GM18870 (cell line): ENCODE results near the gene RITA1.
"Not testable (repeated sequence)": the region's sequence is repeated elsewhere in the genome, so short reads cannot be mapped to it uniquely, and the experiment has no call there.

Experiments used
- ATAC-seq: cut with Tn5 transposase; IDR thresholded peaks from one replicate; pipeline ENCODE4 v1.9.1; 2021; ENCODE audit warnings: moderate library complexity; ENCODE audit not compliant: unreplicated experiment

The RITA1 gene

GRCh38 chr12:113201187-113202177 lies 16.0 kb downstream of the RITA1 start:
- no peak for ATAC-seq

DNA sequence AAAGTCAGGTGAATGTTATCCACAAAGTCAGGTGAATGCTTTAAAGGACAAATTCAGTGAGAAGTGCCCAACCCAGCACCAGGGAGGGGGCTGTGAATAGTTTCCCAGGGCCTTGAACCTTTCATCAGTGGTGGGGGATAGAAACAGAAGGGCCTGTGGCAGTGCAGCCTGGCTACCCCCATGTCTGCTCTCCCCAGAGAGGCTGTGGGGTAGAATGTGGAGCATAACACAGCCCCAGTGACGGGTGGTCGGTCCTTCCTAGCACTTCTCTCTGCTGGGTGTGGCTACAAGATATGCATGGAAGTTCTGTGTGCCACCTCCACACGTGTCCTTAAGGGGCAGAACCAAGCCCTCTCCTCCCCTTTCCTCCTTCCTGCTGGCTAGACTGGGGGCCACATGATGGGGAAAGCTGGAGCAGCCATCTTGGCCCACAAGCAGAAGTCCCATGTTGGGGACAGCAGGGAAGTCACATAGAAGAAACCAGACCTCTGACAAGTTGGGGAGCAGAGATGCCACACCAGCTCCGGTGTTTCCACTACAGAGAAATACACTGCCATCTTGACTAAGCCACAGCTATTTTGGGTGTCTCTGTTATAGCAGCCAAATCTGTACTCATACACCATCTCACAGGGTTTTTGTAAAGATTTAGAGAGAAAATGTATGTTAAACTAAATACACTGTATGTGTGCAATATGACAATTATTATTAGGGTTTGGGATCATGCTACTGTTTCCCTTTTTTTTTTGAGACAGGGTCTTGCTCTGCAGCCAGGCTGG lies 17.0 kb downstream of the RITA1 start:
- no peak for ATAC-seq

- ATAC-seq, result no peak
Measured at GRCh38 chr12:113203852-113204760, 18.6 kb downstream of the RITA1 start.

DNA sequence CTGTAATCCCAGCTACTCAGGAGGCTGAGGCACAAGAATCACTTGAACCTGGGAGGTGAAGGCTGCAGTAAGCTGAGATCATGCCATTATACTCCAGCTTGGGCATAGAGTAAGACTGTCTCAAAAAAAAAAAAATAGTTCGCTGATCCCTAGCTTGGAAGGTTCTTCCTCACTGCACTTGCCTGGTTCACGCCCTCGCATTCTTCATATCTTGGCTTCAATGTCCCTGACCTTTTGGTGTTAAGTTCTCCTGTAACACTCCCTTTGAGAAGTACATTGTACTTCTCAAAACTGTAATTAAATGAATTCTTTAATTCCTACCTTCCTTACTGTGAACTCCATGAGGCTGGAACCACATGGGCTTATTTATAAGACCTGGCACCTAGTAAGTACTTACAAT lies 19.3 kb downstream of the RITA1 start:
- no peak for ATAC-seq

DNA sequence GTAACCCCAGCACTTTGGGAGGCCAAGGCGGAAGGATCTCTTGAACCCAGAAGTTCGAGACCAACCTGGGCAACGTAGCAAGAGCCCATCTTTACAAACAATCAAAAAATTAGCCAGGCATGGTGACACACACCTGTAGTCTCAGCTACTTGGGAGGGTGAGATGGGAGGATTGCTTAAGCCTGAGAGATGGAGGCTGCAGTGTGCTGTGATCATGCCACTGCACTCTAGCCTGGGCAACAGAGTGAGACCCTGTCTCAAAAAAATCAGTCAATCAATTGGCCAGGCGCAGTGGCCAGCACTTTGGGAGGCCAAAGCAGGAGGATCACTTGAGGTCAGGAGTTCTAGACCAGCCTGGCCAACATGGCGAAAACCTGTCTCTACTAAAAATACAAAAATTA lies 21.3 kb downstream of the RITA1 start:
- ATAC-seq, result not testable (repeated sequence)

GRCh38 chr12:113207613-113208040 lies 22.1 kb downstream of the RITA1 start:
- no peak for ATAC-seq

DNA sequence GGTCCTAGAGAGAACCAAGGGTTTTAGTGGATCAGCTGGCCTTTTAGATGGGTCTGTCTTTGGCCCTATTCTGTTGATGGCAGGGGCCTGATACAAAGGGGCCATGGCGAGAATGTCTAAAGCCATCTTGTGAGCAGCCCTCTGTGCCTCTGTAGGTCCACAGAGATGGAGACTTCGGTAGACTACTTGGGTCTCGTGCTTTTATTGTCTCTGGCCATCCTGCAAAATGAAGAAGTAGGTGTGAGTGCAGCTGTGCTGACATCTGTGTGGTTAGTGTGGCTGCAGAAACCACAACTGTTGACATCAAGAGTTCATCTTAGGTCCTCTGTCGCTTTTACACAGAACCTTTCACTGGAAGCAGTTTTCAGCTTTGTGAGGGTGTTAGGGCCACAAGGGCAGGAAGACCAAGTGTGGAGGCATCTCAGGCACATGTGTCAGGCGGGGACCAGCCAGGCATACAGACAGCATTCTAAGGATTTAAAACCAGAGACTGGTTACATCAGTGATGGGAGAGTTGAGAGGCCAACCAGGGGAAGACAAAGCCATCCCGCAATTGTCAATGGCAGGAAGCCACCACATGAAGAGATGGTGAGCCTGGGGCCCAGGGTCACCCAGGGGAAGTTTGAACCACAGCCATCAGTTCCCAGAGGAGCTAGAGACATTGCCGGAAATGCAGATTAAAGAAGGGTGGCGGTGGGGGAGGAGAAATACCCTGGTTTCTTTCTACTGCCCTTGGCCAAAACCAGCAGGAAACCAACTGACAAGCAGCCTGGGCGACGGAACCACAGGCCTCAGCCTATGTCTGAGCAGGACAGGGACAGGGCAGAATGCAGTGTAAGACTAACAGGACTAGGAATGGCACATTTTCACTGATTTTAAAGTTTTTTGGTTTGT lies 22.8 kb downstream of the RITA1 start:
- peak; percentile 75 for ATAC-seq

DNA sequence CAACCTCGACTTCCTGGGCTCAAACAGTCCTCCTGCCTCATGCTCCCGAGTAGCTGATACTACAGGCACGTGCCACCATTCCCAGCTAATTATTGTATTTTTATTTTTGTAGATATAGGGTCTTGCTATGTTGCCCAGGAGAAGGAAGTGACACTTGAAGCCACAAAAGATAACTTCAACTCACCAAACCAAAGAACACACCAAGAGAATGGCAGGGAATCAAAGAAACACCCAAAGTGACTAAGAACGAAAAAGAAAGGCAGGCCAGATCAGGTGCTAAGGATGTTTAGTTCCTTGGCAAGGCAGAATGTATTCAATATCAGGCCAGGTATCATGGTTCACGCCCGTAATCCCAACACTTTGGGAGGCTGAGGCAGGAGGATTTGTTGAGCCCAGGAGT lies 25.6 kb downstream of the RITA1 start:
- no peak for ATAC-seq

DNA sequence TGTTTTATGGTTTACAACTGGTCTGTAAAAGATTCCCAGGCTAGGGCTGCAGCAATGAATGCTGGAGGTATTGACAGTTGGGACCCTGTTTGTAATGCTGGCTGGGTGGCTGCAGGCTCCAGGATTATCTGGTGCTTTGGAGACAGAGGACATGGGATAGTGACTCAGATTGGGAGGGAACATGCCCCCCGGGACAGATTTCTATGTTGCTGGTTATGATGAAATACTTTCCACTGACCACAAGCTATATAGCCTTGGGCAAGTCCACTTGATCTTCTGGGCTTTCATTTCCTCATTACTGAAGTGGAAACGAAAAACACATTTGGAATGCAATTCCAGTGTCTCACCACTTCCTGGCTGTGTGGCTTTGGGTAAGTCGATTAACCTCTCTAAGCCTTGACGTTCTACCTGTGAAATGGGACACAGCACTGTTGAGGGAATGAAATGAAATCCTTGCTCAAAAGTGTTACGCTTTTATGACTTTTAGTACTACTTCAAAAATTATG lies 29.4 kb downstream of the RITA1 start:
- ATAC-seq, result peak; percentile 44

- ATAC-seq, result no peak
Measured at GRCh38 chr12:113216027-113216426, 30.5 kb downstream of the RITA1 start.

DNA sequence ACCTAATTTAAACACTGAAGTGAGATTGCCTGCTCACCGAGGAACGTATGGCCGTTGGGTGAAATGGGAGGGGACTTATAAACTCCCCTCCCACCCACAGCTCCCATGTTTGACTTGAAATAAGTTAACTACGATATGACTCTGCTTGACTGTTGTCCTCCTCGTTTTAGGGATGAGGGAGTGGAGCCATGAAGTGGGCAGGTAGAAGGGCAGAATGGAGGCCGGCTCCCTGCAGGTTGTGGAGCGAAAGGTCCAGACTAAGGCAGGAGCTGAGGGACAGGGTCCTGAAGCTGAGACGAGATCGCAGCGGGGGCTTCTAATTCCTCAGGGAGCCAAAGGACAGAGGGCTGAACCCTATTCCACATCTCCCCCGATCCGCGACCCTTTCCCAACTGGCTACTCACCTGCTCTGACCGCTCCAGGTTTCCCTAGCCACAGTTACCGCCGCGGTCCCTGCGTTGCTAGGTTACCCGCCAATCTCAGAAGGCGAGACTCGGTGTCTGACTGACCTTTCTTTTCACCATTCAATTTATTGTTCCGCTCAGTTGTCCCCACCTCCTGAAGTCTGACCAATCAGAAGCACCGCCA lies 35.2 kb downstream of the RITA1 start:
- peak; percentile 93 for ATAC-seq

GRCh38 chr12:113221181-113221996 lies 35.9 kb downstream of the RITA1 start, which contains the start of gene TPCN1:
TSS of gene TPCN1 (plus strand) at chr12:113221464. CDS start at chr12:113226853, 5,389 bp downstream.
- ATAC-seq, result peak; percentile 85

DNA sequence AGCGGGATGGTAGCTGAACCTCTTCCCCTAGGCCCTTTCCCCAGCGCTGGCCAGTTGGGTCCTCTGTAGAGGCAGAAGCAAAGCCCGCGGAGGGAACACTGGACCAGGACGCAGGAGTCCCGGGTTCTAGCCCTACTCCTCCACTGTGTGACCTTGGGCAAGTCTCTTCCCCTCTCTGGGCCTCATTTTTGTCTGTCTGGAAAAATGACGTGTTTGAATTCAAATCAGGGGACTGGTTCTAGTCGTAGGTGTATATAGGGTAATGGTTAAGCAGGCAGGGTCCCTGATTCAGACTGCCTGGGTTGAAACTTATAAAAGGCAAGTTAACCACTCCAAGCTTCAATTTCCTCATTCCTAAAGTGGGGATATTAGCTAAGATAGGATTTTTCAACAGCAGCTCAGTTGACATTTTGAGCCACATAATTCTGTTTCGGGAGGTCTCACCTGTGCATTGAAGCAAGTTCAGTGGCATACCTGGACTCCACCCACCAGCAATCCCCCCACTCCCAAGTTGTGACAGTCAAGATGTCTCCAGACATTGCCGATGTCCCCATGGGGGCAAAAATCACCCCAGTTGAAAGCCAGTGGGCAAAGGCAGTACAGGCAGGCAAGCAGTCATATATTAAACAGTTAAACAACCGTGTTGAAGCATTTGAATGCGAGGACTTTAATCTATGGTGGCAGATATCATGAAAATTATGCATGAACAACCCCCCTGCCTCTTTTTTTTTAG lies 36.6 kb downstream of the RITA1 start:
- no peak for ATAC-seq

GRCh38 chr12:113222730-113223531 lies 37.4 kb downstream of the RITA1 start:
- no peak for ATAC-seq

GRCh38 chr12:113224955-113225354 lies 39.4 kb downstream of the RITA1 start:
- no peak for ATAC-seq

DNA sequence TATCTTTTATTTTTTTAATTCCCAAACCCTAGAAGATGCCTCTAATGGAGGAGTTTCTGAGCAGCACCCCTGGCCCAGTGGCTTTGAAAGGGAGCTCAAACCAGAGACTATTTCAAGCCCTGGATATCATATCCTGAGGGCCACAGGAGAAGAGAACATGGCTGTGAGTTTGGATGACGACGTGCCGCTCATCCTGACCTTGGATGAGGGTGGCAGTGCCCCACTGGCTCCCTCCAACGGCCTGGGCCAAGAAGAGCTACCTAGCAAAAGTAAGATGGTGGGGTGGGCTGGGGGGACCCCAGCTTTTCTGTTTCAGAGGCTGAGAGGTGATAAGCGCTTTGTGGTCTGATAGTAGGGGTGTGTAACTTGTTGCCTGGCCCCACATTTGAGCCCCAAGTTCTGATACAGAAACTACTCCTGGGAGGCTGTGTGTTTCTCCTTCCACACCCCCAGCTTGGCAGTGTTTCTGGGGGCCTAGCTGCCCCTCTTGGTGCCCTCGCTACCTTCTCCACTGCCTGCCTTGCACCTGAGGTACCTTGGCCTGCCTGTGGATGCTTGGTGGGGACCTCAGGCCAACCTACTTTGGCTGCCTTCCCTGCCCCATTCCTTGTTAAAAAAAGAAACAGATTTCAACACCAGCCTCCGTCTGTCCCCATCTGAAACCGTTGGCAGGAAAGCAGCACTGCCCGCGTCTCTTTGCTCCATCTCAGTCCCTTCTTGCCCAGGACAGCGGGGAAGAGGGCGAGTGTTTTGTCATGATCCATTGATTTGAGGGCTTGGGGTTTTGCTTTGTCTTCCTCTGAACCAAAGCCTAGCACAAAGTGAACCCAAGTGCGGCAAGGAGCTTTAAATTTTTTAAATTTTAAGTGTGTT lies 41.4 kb downstream of the RITA1 start:
- no peak for ATAC-seq
